NCI-H1417 (cell line): ENCODE data around the gene PRR23E.

ENCODE experiments used
- DNase-seq, 3 experiments: peaks; one replicate each; lab custom pipeline; 2025; lab: John Stamatoyannopoulos, UW

The PRR23E gene

DNA sequence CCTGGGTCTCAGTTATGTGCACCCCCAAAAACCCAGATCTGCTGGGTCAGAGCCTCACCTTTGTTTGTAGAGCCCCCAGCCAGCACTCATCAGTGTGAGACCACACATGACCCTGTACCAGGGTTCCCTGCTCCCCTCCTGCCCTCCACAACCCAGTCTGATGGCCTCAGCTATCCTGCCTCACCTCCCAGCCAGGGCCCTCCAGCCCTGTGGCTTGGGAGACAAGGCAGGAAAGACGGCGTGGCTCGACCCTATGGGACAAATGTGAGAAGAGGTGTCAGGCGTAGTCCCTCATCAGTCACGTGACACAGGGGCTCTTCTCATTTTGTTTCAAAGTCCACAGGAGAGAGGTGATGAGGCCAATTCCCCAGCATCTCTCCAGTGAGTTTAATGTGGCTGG is 28.3 kb upstream of the PRR23E start:
- no peak for DNase-seq

DNA sequence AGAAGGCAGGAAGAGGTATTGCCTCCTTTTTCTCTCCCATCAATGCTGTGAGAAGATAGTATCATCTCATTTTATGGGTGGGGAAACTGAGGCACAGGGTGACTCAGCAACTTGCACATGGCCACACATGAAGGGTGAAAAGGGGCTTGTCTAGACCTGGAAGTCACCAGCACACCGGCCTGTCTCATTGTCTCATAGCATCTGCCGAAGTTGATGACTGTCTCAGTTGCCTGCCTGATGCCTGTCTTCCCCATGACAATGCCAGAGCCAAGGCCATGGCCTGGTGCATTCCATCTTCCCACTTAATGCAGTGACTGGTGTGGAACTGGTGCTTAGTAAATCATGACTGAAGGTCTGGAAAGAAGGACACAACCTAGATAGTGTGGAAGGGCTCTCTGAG is 27.9 kb upstream of the PRR23E start:
- no peak for DNase-seq

DNA sequence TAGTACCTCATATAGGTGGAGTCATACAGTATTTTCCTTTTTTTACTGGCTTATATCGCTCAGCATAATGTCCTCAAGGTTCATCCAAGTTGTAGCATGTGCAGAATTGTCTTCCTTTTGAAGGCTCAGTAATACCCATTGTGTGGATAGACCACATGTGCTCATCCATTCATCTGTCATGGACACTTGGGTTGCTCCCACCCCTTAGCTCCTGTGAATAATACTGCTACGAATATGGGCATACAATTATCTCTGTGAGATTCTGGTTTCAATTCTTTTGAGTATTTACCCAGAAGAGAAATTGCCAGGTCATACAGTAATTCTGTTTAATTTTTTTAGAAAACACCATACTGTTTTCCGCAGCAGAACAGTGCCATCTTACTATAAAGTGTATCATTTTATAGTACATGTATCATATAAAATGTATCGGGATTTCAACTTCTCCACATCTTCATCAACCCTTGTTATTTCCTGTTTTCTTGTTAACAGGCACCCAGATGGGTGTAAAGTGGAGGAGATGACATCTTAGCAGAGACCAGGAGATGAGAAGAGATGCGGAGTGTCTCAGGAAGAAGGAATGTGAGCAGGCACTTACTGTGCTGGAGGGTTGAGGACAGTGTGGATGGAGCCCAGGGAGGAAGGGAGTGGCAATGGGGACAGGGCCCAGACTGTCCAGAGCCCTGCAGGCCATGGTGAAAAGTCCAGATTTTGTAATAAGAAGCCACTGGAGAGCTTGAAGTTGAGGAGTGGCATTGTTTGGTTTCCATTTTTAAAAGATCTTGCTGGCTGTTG is 27.0 kb upstream of the PRR23E start:
- DNase-seq, result no peak

DNA sequence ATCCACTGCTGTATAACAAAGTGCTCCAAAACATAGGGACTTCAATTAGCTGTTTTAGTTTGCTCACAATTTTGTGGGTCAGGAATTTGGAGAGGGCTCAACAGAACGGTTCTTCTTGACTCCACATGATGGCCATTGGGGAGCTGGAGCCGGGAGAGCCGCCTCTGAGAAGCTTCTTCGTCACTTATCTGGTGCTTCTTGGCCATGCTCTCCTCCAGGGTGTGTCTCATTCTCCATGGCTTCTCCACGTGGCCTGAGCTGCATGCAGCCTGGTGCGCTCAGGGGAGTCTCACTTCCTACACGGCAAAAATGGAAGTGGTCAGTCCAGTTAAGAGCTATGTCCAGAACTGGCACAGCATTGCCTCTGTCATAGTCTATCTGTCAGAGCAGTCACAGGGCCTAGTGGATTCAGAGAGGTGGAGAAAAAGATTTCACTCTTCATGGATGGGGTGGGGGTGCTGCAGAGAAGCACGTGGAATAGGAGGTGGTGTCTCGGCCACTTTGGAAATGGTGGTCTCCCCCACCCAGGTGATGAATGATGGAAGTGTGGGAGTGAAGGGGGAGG is 26.3 kb upstream of the PRR23E start:
- no peak for DNase-seq

DNA sequence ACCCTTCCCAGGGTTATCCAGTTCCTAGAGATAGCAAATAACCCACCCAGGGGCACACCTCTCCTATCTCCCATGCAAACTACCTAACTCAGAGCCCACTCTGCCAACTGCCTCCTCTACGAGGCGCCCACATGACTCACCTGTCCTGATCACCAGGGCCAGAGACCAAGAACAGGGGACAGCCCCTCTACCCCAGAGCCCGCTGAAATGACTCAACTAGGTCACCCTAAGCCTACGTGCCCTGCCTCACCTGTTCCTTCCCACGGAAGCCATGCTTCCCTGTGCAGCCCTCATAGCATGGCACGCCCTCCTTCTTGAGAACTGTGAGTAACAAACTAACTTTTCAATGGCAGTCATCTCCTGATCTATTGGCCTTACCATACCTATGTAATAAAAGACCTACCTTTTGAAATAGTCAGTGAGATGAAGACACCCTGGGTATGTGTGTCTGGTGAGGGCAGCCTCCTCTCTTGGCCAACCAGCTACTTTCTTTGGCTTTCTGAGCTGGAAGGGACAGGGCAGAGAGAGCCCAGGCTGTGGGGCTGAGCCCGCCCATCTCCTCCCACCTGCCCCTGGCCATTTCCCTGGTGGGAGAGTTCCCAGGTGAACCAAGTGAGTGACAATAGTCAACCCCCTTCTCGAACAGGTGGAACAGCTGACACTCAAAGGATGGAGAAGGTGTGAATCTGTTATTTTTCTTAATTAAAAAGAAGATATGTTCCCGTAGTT is 25.5 kb upstream of the PRR23E start:
- no peak for DNase-seq

DNA sequence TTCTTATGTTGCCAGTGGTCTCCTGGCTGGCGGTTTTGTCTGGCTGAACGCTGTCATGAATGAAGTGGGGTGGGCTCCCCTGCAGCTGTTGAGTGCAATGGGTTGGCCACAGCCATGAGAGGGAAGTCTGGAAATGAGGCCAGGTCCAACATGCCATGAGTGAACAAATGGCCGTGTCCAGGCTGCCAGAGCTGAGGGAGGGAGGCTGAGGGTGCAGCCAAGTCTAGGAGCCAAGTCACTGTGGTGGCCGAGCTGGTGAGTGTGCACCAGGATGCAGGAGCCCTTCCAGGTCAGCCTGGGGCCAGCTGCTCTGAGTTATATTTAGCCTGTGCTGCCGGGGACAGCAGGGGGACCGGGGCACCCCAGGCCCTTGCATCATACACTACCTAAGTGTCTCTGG is 24.7 kb upstream of the PRR23E start:
- no peak for DNase-seq

DNA sequence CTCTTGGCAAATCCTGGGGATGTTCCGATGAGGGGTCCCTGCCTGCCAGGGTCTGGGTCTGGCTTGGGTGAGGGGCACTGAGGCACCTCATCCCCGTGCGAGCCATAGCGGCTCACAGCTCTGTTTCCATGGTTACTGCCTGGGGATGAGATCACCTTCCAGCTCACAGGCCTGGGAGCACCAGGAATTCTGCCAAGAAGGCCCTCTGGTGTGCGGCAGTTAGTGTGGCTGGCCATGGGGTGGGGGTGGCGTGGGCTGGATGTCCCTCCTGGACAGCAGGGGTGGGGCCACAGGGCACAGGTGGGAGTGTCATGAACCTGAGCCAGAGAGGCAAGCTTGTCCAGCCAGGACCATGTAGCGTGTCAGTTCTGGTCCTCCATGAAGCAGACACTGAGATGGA is 22.1 kb upstream of the PRR23E start:
- DNase-seq, result peak in 2 of 3 experiments; percentile 59 to 75

DNA sequence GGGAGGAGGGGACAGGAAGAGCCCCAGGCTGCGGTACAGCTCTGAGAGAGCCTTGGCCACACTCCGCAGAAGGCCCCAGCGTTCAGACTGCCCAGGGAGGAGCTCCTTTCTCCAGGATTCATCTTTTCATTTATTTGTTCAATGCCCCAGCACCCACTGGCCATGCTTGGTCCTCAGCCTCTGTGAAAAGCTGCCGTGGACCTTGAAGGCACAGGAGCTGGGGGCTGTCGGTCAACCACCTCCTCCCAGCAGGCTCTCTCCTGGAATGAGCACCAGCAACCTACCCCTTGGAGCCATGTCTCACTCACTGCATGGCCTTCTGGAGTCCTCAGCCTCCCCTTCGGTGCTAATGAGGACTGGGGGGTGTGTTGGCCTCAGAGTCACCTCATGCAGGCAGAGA is 21.6 kb upstream of the PRR23E start:
- DNase-seq, result no peak

DNA sequence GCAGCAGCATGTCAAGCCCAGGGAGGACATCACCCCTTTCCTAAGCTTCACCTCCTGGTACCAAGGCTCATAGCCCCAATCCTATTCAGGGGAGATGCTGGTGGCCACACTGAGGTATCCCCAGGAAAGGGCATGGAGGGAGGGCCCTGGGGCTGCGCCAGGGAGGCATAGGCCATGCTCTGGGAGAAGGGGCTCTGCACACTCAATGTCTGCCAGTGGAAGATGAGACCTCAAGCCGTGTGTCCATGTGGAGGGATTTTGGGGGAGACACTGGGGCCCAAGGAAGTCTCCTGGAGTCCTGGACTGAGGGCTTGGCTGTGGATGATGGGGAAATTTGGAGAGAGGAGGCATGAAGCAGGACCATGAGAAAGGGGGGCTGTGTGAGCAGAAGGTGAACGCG is 21.2 kb upstream of the PRR23E start:
- DNase-seq, result no peak

DNA sequence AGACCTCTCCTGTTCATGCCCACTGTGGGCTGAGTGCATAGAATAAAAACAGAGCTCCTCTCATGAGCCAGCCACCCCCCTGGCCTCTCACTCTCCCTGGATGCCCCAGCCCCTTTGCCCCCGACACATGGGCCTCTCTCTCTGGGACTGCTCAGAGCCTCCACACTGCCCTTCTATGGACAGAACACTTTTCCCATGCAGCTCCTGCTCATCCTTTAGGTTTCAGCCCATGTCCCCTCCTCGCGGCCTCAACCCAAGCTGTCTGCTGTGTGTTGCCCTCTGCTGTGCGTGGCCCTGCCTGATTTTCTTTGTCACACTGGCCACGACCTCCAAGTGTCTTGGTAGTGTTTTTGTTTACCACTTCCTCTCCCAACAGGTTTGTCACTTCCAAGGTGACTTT is 20.7 kb upstream of the PRR23E start:
- no peak for DNase-seq

DNA sequence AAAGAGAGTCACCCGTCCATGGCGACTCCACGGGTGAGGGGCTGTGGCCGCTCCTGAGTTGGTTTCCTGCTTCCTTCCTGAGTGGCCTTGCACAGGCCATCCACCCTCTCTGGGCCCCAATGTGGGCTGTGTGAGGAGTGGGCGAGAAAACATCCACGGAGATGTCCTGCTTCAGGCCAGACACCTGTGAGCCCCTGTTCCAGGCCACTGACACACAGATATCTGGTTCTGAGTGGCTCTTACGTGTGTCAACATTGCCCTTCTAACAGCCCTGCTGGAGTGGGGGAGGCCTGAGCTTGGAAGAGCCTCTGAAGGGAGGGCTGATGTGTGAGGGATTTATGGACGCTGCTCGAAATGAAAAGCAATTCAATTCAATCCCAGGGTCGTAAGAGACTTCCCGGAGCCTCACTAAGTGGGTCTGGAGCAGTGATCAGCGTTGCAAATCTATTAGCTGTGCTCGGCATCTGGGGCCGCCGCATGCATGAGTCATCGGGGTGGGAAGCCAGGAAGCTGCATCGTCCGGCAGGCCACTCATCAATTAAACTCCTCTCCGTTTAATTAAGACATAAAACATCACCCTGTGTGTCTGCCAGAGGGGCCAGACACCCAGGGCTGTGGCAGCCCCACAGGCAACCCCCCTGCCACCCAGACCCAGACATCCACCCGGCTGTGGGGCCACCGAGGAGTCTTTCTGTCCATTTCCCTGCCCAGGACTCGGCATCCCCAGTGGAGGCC is 20.0 kb upstream of the PRR23E start:
- peak; percentile 69 to 92 (median 87) for DNase-seq

DNA sequence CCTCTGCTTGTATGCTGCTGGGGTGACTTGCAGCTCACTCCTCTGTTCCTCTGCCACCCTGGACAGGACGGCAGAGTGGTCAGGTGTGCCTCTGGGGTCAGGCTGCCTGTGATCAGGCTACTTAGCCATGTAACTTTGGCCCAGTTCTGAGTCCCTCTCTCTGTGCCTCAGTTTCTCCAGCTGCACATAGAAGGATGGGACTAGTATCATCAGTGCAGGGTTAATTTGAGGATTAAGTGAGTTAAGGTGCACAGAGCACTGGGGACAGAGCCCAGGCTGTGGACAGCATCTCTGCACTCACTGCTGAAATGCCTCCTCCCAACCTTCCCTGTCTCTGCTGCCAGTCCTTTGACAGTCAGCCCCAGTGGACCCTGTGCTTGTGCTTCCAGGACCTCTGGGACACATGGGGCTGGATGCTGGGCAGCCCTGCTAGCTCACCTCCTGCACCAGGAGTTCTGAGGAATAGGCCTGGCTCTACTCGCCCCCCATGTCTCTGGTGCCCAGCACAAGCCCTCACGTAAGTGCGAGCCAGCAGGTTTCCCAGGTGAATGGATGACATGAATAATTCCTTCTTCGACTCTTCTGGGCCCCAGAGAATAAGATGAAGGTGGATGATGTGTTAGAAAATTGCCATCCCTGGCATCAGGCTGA is 19.3 kb upstream of the PRR23E start:
- no peak for DNase-seq

DNA sequence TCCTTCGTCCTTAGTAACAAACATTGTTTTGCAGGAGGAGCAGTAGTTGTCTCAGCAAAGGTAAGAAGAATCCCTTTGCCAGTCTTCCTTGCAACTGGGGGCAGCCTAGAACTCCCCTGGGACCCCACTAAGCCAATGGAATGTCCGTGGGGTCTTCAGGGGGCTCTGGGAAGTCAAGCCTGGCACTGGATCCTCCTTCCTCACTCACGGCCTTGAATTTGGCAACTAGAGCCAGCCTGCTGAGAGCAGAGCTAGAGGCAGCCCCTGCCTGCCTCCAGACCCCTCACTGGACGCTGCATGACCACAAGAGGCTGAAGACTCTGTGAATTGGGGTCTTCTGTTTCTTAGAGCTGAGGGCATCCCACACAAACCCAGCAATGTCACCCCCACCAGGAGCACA is 18.6 kb upstream of the PRR23E start:
- DNase-seq, result no peak

DNA sequence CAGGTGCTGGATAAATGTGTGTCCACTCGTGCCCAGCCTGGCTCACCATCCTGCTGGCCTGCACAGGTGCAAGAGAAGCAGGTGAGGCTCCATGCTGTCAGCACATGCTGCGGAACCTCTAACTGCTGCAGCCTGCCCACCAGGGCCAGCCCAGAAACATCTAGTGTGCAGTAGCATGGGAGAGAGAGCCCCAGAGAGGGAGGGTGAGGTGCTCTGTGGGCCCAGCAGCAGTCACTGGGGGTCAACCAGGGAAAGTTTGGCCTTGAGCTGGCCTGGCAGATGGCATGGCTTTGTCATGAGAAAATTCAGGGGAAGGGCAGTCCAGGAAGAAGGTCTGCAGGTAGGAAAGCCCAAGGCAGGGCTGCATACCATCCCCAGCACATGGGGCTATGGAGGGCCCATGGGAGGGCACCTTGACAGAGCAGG is 18.2 kb upstream of the PRR23E start:
- DNase-seq, result peak in 2 of 3 experiments; percentile 12 to 18

DNA sequence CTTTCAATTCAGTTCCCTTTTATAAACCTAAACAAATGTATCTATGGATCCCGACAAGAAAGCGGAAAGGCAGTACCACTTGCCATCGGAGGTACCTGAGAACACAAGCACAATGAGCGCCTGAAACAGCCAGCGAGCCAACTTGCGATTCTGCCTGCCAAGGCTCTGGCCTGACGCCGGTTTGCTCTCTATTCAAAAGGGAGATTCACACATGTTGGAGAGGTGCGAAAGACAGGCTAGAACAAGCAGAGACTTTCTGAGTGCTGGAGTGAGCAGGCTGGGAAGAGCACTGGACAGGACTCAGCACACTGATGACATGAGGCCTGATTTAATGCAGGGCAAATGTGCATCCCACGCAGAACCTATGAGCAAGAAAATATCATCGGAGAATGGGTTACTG is 17.7 kb upstream of the PRR23E start:
- DNase-seq, result no peak

DNA sequence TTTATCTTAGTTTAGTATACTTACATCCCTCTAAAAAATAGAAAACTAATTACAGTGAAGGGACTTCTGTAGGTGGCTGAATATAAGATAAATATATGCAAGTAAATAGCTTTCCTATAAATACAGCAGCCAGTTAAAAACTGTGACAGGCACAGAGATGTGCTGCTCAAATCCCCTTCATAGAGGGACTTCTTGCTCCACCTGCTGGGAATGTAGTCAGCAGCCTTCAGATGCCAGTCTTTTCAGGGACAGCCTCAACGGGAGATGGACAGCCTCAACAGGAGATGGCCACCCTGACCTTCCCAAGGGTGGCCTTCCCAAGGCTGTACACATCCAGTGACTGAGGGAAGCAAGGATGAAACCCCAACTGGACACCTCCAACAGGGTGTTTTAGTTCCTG is 15.7 kb upstream of the PRR23E start:
- DNase-seq, result no peak

DNA sequence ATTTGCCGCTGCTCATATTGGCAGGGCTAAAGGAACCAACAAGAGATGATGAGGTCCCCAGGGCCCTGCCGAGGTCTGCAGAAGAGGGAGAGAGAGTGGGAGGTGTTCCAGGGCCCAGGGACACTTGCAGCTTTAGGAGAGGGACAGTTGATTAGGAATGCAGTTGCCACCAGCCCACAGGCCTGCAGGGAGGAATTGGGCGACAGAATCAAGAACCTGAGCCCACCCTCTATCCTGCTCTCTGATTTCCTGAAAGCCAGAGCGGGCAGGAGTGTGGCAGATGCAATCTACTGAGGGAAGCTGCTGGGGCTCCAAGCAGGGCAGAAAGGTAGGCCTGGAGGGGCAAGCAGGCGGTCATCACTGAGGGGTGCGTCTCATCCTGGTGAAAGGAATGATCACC is 12.1 kb upstream of the PRR23E start:
- DNase-seq, result no peak

DNA sequence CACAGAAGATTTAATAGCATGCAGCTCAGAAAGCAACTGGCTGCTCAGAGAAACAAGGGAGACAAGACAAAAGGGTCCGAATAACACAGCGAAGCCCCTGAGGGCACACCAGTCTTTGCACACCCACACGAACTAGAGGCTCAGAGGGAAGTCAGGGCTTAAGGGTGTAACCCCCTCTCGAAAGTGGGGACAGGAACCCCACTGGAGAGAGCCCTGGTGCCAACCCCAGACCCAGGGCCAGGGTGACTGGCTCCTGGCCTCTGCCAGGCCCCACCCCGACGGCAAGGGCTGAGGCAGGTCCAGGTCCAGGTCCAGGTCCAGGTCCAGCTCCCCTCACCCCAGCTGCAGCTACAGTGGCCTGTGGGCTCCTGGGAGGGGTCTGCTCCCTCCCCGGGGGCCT is 10.5 kb upstream of the PRR23E start:
- DNase-seq, result peak in 1 of 3 experiments; percentile 44

DNA sequence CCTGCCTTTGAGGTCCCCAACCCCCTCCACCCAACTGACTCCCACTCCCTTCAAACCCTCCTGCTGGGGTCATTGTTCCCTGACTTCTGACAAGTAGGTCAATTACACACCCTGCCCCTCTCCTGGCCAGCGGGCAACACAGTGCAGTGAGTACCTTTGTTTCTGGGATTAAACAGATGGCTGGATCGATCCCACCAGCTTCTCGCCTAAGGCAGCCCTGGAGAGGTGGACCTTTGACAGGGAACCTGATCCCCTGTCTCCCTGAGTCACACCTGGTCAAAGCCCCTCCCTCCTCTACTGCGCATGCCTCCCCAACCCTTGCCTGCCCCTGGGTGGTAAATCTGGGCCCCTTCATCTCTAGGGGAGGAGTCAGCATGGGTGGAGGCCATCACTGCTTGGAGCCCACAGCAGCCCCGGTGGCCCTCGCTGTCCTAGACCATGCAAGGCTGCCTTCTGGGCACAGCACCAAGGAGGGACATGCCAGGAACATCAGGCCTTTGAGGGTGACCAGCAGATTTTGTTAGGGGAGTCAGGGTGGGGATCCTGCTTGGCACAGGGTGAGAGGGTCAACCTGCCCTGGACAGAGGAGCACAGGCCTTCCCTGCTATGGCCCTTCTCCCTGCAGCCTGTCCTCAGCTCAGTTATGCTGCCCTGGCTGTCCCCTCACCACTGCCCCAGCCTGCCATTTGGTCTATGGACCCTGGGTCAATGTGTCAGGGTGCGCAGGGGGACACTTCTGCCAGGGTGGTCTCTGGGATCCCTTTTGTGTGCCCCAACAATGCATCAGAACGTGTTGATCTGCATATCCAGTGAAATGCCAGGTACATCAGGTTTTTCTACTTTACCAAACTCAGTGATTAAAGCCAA is 9.8 kb upstream of the PRR23E start:
- DNase-seq, result peak; percentile 9 to 73 (median 41)

DNA sequence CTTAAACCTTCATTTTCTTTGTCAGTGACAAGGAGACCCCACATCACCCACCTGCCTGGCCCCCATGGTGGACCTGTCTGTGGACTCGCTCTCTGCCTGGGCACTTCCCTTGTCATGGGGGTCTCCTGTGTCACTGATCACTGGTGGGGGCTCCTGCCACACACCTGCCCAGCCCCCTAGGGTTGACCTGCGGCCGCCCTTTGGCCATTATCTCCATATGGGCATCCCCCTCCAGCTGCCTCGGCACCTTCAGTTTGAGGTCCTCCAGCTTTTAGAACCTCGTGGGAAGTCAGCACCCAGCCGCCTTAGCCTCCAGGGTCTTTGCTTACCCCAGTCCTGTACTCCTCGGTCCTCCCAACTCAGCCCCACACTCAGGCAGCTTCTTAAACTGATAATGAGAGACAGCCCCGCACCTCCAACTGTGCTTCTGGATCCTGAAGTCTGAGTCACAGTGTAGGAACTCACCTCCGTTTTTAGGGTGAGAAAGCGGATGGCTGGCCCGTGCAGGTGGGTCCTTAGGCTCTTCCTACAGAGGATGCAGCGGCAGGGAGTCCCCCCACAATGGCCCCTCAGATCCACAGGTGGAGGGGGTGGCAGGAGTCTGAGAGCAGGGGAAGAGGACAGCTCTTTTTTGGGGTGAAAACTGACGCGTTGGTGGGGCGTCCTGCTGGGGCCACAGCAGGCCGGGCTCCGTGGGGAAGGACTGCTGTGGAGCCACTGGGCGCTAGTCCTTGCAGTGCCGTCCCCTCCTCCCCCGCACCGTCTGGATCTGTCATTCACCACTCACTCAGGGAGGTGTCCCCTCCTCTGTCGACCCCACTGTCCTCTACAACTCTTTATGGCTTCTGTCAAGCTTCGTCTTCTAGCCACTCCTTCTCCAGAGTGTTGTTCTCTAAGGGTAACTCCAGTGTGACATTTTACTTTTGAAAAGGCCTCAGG is 8.7 kb upstream of the PRR23E start:
- DNase-seq, result no peak
